HG02571 (cell line): ENCODE results near the gene PHGDH.

Experiments used
- ATAC-seq: cut with Tn5 transposase; IDR thresholded peaks from one replicate; pipeline ENCODE4 v1.9.1; 2021; ENCODE audit warnings: mild to moderate bottlenecking, moderate library complexity; ENCODE audit not compliant: unreplicated experiment

Gene PHGDH

DNA sequence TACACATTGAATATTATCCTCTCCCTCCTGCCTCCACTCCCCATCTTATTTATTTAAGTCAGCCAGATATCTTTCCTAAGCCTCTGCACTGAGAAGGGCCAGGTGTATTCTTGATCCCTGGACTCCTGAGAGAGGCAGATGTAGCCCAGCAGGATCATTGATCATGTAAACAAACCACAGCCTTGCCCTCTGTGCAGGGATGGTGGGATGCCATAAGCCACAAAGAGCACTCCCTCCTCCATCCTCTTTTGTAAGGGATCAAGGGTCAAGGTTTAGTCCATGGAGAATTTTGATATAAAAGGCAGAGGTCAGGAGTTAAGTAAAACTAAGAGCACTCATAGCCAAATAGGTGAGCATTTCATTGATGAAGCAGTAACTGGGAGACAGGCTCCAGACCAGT lies 17.3 kb downstream of the PHGDH start:
- no peak for ATAC-seq

DNA sequence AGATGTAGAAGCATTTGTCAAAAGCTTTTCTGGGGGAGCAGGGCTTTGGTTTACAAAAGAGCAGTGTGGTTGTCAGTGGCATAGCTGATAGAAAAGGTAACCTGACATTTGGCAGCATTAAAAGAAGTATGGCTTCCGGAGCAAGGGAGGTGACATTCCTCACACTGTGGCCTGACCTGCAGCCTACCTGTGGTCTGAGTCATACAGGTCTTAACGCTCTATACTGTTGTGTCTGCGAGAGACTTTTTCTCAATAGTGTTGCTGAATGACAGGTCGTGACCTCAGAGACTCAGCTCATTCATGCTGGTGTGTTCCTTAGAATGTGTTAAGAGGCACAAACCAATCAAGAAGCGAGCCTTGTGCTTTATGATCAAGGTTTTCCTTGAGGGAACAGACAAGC lies 19.3 kb downstream of the PHGDH start:
- no peak for ATAC-seq

DNA sequence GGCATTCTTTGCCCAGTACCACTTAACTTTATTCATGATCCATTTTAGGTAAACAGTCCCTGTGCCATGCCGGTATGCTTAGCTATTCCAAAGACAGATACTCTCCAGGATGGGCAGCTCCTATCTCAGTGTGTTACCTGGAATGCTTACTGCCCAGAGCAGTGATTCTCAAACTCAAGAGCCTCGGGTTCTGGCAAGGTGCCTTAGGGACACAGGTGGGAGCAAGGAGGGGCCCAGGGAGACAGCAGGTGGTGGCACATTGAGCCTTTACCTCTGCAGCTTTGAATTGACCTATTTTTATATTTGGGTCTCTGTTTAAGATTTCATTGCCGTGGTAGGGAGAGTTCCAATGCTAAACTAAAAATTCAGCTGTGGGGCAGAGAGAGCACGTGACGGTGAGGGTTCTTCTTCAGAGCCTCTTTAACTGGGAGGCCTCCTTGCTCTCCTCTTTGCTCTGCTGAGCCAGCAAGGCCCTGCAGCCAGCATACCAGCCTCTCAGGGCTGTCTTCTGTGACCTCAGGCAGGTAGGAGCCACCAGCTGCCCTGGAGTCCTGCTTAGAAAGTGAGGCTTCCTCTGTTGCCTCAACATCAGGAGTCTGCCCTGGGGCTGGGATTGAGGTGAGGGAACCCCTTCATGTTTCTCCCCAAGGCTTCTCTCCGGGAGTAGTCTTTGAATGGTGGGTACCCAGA lies 20.2 kb downstream of the PHGDH start:
- no peak for ATAC-seq

DNA sequence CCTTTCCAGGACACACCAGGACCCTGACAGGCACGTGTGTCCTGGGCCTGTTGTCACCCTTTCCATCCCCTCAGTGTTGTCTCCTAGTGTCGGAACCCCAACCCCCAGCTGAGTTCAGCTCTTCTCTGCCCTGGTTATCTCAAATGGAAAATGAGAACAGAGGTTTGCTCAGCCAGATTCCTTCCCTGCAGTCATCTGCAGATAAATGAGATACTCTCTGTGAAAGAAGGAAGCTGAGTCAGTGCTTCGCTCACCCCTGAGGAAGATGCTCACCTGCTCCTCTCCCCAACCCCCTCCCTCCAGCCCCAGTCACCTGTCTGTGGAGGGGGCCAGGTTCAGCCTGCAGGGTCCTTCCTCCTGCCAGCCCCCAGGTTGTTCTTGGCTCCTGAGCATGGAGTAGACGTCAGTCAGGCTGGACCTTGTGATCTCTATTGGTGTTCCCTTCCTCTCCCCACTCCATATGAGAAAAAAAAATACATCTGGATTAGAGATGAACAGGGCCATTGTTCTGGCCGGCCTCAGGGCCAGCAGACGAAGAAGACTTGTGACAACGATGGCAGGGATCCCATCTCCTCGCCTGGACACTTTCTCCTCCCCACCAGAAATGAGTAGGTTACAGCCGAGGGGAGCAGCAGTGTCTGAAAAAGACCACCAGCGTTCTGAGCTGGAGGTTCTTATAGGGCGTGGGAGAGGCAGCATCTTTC lies 20.9 kb downstream of the PHGDH start:
- no peak for ATAC-seq

DNA sequence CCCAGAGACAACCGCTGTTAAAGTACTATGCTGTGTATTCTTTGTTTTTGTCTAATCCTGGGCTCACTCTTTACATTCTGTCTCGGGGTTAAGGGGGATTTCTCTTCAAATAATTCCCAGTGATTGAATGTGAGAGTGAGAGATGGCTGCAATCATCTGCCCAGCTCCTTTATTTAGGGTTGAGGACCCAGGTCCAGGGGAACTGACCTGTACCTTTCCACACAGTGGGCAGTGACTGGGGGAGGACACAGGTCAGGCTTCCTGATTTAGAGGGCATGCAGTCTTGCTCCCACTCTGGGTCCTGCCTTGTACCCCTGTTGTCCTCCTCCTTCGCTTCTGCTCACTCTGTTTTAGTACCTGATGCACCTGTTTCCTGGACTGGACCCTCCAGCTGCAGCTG lies 22.0 kb downstream of the PHGDH start:
- ATAC-seq, result no peak

DNA sequence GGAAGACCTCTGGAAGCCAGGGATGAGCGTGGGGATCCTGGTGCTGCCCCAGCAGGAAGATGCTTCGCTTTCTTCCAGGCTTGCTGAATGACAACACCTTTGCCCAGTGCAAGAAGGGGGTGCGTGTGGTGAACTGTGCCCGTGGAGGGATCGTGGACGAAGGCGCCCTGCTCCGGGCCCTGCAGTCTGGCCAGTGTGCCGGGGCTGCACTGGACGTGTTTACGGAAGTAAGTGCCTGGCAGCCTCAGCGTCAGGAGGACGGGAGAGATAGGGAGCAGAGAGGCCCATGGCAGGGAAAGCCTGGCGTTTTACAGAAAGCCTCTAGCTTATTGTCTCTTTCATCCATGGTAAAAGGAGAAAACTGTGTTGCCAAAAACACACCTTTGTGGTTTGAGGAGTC lies 23.5 kb downstream of the PHGDH start:
- ATAC-seq, result no peak

DNA sequence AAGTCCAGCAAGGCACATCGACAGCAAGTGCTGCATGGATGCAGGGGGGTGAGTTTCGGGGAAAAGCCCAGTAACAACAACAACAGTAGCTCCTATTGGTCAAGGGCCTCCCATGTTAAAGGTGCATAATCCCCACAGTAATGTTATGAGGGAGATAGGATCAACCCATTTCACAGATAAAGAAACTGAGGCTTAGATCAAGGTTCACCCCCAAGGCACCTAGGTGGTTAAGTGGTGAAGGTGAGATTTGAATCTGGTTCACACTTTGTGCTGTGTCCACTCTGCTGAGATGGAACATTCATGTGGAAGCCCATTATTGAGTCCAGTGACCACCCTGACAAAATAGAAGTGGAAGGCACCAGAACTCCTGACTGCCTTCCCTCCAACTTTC lies 24.9 kb downstream of the PHGDH start:
- no peak for ATAC-seq

DNA sequence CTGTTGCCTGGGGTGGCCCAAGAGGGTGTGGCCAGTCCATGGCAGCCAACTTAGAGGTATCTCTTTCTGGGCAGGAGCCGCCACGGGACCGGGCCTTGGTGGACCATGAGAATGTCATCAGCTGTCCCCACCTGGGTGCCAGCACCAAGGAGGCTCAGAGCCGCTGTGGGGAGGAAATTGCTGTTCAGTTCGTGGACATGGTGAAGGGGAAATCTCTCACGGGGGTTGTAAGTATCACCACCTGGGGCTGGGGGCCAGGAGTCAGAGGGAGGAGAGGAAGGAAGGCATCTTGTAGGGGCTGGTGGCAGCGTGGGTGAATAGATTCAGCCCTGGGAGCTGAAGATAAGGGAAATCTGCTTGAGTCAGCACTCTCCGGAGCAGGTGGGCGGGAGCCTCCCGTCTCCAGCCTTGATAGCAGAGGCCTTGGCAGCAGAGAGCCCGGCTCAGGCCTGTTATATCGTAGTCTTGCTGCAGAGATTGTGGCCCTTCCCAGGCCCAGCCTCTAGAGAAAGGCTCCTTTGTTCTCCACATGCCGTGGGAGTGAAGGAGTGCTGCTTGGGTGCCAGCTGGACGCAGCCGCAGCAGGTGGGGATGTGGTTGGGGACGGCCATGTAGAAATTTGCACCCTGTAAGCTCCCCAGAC lies 25.4 kb downstream of the PHGDH start:
- no peak for ATAC-seq

DNA sequence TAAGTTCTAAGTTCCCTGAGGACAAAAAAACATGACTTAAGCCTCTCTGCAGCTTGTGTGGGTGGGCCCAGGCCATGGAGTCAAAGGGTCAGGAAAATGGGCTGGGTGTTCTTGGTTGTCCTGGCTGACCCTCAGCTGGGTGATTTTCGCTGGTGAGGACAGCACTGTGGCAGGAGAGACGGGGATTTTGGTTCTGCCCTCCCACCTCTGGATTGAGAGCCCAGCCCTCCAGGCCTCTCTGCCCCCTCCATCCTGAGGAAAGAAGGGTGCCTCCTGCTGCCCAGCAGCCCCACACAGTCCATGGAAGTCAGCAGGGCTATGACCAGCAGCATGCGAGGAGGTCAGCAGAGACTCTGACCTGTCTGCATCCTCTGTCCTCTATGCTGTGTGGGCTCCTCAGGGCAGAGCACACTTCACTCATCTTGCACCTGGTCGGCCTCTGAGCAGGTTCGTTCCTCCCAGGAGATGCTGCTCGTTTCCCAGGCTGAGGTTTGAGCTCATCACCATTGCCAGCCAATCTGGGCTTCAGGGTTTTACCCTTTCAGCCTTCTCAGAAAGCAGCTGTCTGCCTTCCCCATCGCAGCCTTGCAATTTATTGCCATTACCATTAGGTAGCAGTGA lies 26.5 kb downstream of the PHGDH start:
- no peak for ATAC-seq

DNA sequence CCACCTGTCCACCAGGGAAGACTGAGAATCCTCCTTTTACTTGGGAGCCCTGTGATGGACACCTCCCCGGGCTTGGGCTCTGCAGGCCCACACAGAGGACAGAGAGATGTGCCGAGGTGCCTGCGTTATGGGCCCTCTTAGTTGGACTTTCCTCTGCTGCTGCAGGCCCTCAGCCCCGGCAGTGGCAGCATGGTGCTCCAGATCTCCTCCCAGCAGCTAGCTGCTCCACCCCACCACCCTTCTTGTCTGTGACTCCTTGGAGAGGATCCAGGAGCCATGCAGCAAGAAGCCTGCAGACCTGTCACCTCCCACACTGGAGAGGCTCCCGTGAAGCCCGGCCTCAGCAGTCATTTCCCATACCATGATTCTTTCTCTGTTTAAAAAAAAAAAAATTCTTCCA lies 27.4 kb downstream of the PHGDH start:
- ATAC-seq, result no peak

DNA sequence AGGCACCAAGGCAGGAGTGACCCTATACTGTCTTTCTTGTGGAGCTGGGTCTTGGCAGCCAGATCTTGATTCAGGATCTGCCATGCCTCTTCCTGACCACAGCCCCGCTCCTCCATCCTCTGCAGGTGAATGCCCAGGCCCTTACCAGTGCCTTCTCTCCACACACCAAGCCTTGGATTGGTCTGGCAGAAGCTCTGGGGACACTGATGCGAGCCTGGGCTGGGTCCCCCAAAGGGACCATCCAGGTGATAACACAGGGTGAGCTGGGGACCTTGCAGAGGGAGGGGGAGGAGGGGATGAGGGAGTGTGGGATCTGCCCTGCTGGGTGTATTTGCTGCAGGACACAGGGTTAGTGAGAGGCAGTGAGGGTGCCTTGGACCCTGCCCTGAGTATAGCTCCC lies 28.5 kb downstream of the PHGDH start:
- ATAC-seq, result no peak

DNA sequence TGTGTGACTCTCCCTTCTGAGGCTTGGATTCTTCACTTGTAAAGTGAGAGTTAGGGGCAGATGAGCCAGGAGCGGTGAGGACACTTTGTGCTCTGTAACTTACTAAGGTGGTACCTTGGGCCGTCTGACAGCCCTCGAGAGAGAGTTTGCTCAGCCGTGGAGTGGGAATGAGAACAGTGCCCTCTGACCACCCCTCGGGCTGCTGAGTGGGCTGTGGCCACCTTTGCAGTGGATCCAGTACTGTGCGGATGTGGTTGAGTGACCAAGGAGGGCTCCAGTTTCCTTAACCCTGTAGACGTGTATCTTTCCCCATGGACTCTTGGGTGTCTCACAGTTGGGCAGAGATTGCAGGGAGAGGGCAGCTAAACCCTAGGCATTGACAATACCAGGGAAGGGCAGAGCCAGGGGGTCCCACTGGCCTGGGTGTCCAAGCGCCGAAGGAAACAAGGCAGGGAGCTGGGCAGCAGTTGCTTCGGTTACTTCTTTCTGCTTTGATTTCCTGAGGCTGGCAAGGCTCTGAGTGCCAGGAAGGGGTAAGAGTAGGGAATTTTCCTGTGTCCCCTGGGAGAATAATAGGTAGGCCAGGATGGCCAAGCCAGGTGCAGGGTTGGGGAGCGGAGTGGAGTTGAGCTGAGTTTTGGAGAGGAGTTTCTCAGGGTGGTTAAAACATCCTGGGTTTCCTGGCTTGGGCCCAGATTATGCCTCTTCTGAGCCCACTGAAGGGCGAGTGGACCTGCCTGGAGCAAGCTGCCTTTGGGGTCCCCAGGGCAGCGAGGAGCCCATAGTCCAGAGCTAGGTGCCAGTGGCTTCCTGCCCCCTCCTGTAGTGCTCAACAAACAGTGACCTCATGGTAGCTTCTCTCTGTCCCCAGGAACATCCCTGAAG lies 29.4 kb downstream of the PHGDH start:
- no peak for ATAC-seq

DNA sequence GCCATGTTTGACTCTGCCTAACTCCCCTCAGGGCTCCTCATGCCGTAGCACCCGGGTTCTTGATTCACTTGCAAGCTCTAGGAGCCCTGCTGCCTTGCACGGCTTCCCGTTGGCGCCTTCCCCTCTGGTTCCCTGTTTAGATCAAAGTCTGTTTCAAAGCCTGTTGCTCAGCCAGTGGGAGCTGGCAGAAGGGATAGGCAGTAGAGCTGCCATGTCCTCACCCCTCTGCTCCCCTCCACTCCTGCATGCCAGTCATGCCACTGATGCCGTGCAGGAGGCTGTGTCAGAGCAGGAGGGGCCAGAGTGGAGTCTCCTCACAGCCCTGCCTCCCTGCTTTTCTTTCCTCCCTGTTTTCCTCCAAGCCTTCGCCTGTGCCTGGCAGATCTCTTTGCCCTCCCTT lies 30.5 kb downstream of the PHGDH start:
- no peak for ATAC-seq

DNA sequence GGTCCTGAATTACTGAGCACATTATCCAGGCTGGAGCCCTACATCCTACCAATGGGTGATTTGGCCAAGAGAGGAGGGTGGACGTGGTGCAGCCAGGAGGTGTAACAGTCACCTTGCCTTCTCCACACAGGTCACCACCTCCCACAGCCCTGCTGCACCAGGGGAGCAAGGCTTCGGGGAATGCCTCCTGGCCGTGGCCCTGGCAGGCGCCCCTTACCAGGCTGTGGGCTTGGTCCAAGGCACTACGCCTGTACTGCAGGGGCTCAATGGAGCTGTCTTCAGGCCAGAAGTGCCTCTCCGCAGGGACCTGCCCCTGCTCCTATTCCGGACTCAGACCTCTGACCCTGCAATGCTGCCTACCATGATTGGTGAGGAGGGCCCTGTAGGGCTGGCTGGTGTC lies 30.9 kb downstream of the PHGDH start:
- ATAC-seq, result no peak

DNA sequence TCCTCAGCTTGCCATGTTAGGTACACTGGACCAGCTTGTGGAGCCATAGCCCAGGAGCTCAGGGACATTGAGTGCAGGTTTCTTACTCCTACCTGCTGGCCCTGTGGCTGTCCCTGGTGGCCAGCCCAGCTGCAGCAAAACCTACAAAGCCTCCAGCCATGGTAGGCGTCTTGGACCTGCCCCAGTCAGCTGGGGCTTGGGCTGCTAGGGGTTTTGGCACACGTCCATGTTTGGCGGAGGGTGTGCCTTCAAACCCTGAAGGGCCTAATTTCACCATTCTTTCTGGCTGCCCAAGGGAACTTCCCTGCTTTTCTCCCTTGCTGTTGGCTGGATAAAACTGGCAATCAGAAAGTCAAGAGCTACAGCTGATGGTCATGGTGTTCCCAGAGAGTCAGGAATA lies 31.6 kb downstream of the PHGDH start:
- ATAC-seq, result no peak

DNA sequence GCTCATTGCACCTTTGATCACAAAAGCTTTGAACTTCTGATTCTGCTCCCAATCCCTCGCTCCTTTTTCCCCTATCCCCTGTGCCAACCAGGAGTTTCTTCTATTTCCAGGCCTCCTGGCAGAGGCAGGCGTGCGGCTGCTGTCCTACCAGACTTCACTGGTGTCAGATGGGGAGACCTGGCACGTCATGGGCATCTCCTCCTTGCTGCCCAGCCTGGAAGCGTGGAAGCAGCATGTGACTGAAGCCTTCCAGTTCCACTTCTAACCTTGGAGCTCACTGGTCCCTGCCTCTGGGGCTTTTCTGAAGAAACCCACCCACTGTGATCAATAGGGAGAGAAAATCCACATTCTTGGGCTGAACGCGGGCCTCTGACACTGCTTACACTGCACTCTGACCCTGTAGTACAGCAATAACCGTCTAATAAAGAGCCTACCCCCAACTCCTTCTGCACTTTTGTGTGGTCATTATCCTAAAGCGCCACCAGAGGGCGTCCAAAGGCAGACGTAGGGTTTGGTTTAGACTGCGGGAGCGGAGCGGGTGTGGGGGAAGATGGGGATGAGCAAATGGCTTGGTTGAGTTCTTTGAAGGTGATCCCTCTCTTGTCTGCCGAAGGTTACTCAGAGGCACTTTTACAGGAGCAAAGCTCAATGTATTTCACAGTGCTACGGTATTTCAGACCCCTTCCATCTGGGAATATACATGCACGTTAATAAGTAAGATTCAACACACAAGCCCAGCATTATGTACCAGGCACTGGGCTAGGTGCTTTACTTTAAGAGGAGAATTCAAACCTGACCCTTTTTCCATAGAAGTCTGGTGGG lies 32.3 kb downstream of the PHGDH start:
- no peak for ATAC-seq

DNA sequence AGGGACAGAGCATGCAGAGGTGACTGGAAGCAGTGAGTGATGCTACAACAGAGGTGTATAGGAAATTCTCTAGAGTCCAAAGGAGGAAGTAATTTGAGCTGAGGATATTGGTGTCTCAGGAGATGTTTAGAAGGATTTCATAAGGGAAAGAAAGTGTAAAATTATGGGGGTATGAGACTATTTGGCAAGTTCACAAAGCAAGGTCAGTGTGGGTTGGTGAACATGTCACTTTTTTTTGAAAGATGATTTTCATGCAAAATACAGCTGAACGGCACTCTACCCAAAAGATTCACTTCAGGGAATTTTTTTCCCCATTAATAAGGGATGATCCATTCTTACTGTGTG lies 32.8 kb downstream of the PHGDH start:
- ATAC-seq, result no peak

DNA sequence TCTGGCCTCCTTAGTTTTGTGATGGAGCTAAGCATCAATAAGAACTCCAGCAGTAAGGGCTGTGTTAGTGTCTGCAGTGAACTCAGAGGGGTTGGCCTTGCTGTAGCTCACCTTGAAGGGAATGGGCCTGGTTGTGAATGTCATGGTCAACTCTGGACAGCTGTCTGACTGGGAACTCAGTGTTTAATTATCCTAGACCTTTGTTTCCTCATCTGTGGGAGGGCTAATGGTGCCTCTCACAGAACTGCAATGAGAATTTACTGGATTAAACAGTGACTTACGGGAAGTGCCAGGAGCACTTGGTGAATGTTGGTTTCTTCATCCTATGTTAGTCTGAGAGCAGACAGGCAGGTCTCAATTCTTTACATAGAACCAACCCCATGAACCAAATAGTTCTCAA lies 33.3 kb downstream of the PHGDH start:
- ATAC-seq, result no peak

DNA sequence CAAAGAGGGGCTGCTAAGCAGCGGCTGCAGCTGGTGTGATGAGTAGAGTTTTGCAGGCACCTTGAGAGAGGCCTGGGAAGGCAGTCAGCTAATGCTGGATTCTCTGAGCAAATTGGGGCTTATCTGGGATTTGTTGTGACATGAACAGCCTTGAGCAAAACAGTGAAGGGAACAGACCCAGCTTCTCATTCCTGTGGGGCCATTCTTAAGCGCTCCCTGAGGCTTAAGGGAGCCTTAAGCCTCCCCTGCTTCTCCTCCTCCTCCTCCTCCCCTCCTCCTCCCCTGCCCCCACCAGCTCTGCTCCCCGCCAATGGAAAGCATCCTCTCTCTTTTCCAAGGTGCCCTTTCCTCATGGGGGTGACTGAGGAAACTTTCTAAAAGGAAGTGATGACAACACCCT lies 35.7 kb downstream of the PHGDH start:
- ATAC-seq, result no peak

DNA sequence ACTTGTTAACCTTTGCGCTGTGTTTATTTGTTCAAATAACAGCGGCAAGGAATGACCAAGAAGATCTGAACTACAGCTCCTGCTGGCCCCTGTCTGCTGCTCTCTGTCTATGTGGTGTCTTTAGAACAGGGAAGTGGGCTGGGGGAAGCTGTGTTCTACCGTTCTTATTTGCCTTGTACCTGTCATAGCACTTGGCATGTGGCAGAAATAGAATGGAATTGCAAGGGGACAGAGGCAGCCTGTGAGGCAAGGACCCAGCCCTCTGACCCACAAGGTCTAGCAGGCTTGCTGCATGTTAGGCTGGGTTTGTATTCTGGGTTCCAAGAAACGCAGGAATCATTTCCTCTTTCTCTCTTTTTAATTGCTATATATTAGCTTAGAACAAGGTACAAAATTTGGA lies 36.3 kb downstream of the PHGDH start:
- ATAC-seq, result no peak
